ELR (cell line): ENCODE data around the gene DEPDC1.
"Not testable (repeated sequence)": the region's sequence is repeated elsewhere in the genome, so short reads cannot be mapped to it uniquely, and the experiment has no call there.

ENCODE experiments used
- DNase-seq: peaks from one replicate; pipeline ENCODE4 v3.0.0-alpha.2; 2015; ENCODE audit warnings: low read depth

The DEPDC1 gene

DNA sequence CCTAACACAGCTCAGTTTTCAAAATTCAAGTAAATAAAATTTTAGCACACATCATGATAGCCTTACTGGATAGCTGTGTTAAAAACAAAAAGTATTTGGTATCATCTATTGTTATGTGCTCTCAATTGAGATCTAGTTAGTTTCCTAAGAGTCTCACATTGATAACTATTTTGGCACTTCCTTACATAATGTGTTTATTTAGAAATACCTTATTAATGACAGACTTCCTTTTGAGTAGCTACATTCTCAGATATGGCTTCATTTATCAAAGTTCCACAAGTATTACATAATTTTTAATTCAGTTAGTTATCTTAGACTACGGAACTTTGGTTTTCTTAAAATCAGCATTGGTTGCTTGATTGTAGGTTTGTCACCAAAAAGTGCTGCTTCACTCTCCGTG lies 20.3 kb downstream of the DEPDC1 start:
- not testable (repeated sequence) for DNase-seq

DNA sequence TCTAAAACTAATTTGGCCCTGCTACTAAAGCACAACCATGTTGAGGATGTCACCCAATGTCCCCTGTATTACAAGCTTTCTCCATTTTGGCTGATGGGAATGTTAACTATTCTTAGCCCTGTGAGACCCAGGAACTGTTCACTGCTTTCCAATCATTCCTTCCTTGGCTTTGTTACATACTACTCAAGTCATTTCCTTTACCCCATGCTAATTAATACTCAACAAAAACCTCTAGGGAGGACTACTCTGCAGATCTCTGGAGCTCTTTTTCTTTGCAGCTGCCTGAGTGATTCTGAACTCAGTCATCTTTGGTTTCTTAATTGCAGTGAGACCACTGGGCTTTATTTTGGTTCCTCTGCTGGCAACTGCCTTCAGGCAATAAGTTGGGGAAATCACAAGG lies 23.8 kb downstream of the DEPDC1 start:
- DNase-seq, result no peak

DNA sequence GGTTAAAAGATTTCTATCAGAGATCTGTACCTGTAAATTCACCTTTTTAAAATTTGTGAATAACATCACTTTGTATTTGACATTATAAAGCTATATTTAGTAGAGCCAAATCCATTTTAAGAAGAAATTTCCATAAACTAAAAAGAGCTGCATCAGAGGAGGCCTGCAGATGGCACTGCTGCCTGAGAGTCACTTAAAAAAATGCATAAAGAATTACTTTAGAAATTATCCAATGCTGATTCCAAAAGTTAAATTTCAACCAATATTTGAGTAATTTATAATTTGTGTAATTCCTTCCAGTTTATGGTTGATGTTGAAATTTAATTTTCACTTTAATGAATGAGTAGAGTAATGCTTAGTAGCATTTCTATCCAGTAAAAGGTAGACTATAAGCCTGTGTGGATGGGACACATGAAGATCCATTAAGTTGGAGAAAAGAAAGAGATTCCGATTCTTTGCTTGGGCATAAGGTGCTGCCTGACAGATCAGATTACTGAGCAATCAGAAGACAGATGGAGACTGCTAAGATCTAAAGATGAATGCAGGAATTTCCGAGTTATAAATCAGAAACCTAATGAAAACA lies 26.4 kb downstream of the DEPDC1 start:
- DNase-seq, result peak; percentile 53

DNA sequence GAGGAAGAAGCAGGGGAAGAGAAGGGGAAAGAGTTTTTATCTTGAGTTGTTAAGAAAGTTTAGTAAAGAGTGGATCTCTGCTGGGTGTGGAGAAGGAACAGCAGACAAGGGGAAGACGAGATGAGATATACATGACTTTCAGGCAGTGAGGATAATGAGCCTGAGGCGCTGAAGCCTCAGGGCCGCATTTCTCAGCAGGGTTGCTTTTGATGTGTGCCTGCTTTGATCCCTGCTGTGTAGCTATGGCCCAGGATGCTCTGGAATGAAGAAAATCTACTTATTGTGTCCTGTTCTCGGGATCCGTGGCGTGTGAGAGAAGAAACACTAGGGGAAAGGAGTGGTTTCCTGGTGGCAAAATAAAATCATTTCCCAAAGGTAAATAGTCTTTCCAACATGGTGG lies 32.0 kb downstream of the DEPDC1 start:
- no peak for DNase-seq

DNA sequence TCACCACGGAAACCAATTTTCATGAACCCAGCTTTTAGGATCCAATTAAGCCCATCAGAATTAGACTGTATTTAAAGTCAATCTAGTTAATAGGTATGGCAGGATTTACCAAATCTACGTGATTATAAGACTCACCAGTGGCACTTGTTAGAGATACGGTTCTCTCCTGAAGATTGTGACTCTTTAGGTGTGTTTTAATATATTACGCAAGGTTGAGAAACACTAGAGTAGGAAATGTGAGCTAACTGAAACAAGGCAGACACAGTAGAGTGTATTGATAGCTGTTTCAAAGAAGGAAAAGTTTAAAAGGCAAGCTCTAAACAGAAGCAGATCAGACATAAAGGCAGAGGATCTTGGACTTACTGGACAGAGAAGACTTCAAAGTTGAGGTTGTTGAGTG lies 35.9 kb downstream of the DEPDC1 start:
- no peak for DNase-seq

DNA sequence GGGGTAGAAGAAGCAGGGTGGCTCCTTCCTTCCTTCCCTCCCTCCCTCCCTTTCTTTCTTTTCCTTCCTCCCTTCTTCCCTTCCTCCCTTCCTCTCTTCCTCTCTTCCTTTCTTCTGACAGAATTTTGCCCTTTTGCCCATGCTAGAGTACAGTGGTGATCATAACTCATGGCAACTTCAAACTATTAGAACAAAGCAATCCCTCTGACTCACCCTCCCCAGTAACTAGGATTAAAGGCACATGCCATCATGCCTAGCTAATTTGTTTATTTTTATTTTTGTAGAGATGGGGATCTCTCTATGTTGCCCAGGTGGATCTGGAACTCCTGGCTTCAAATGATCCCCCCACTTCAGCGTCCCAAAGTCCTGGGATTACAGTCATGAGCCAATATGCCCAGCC lies 37.1 kb downstream of the DEPDC1 start:
- peak; percentile 55 for DNase-seq

DNA sequence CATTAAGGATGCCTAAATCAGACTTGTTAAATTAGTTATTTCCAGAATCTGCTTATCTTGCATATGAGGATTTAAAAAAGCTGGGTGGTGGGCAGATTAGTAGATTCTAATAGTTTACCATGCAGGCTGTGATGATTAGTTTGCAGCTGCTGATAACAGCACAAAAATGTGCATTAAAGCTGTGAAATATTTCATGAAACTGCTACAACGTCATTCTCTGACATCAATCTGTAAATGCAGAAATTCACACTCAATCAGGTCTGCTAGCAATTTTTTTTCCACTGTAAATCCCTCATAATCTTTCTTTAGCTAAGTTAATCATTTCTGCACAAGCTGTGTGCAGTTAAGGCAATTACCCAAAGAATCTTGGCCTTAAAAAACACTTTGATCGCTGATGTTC lies 37.8 kb downstream of the DEPDC1 start:
- DNase-seq, result no peak

DNA sequence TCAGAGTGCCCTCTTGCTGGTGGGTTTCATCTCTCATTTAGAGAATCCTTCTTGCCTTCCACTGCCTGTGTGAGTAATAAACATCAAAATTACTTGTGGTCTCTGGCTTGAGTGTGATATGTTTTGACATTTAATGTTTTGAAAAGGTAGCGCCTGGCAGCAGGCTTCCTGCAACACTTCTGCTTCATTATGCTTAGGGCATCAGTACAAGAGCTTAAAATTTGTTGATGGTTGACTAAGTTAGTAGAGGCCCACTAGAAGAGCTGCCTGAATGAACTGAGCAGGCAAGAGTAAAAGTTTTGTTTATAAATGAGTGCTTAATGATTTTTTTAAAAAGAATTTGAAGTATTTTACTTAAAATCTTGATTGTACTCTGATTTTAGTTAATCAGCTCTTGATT lies 40.7 kb downstream of the DEPDC1 start:
- DNase-seq, result no peak

DNA sequence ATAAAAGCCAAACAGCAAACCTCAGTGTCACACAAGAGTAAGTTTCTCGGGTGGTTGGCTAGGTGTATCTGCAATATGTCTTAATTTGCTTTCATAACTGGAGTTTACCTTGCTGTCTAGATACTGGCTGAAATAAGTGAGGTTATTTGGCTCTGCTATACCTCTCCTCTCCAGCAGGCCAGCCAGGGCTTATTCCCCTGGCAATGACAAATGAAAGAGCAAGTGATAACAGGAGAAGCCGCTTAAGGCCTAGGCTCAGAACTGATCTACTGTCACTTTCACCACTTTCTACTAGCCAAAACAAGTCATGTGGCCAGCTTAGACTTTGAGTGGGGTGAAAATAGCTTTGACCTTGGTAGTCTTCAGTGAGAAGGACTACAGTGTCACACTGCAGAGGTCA lies 42.3 kb downstream of the DEPDC1 start:
- peak; percentile 13 for DNase-seq

DNA sequence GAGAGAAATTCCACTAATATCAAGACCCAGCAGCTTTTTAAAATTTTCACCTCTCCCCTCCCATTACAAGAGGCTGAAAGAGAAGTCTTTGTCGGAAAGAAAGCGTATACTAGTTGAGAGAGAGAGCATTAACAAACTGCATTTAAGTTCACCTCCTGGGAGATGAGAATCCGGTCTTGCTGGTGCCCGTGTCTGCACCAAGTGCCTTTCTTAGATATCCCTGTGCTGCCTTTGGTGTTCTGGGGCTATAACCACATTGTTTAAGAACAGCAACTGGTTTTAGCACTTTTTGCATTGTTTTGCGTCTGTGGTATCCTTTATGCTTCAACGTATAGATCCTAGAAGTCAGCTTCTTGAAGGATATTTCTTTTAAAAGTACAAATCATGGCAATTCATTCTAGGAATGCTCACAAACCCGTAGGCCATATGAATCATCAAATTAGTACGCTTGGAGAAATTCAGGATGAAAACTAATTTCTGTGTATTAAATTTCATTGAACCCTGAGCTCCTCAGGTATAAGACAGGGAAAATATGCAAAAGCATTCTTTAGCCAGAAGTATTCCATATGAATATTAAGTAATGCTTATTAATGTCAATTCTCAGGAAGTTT lies 43.7 kb downstream of the DEPDC1 start:
- peak; percentile 65 for DNase-seq

DNA sequence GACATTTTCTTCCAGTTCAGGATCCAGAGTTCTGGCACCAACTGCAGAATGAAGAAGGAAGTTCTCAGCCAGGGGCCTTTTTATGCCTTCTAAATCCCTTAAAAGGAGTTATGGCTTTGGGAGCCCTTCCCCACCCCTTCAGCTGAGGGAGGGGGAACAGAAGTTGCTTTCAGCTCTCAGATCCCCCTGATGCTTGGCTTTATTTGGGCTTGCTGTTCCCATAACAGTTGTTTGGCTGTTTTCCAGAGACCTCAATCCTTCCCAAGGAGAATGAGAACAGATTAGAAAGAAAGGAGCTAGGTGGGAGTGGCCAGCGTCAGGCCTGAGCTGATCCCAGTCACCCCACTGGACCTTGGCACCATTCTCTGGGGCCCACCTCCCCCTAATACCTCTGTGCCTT lies 47.0 kb downstream of the DEPDC1 start, which contains the start of gene RPE65:
Gene RPE65 (minus strand): TSS at position 54 of the 400 bp plus-strand sequence. CDS start 49 bp downstream, at position 5.
- DNase-seq, result no peak

DNA sequence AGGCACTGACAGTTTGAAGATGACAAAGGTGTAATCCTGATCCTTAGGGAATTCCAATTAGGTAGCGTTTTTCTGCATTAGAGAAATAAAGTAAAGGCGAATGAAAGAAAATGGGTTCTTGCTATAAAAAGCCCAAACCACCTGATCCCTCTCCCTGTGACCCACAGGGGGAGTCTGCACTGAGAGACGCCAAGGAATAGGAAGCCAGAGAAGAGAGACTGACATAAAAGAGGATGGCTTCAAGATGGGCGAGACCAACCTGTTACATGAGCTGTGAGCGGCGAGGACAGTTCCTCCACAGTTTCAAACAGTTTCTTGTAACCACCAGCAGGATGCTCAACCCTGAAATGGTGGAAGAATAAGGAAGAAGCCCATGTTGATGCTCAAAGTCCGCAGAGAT lies 48.5 kb downstream of the DEPDC1 start:
- DNase-seq, result peak; percentile 11

DNA sequence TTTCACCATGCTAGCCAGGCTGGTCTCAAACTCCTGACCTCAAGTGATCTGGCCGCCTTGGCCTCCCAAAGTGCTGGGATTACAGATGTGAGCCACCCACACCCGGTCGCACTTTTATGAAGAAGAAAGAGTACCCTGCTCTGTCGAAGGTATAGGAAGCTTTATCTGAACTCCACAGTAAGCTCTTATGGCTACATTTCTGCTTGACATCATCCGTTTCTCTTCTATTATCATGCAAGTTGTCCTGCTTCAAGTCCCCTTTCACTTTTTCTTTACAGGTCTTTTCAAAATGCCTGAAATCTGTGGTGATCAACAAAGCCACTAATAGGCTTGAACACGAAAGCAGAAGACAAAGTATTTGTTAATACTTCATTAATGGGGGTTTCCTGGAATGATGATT lies 51.2 kb downstream of the DEPDC1 start:
- no peak for DNase-seq

DNA sequence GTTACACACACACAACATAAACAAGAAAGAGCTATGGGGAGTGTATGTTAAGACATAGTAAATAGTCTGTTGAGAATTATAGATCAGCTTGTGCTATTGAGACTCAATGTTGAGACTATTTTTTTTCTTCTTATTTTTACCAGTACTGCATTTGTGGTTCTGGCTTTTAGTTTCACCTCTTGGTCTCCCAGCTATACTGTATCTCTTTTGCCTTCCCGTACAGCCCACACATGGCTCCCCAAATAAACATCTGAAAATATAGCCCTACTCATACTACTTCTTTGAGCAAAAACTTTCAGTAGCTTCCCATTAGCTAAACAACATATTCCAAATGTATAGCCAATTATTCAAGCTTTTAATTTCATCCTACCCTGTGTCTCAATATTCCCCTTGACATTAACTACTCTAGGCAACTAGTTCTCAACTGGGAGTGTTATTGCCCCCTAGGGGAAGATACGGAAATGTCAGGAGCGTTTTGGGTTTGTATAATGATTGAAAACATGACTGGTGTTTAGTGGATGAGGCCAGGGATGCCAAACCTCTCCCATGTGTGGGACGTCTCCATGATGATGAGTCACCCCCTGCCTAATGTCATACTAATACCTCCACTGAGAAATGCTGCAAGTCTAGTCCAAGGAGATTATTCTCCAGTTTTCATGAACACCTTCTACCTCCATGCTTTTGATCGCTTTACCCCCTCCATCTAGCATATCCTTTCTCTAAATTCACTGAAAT lies 53.9 kb downstream of the DEPDC1 start:
- DNase-seq, result peak; percentile 79

DNA sequence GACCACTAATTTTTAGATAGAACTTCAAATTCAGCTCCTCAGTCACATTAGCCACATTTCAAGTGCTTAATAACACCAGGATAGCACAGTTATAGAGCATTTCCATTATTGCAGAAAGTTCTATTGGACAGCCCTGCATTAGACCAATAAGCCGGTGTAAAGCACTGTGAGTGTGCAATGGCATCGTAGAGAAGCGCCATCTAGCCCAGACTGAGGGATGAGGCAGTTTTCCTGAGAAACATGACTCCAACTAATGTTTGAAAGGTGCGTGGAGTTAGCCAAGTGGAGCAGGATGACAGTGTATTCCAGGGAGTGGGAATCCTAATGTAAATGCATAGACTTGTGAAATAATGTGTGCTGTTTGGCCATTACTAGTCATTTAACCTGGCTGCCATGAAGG lies 54.9 kb downstream of the DEPDC1 start:
- no peak for DNase-seq

DNA sequence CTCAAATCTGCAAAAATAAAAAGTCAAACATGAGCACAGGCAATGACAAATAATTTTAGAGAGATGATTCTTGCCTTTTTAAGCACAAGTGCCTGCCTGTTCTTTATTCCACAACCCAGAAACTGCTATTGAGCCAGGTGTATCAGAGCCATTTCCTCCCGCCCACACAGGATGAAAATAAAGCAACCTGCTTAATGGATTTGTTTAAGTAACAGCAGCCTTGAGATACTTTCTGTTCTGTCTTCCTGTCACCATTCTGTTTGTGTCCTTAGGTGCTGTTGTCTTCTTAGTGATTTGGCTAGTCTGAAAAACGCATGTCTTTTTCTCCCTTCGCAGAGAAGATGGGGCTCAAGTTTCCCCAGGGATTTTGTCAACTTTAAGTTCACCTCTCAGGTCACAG lies 58.6 kb downstream of the DEPDC1 start:
- DNase-seq, result no peak

DNA sequence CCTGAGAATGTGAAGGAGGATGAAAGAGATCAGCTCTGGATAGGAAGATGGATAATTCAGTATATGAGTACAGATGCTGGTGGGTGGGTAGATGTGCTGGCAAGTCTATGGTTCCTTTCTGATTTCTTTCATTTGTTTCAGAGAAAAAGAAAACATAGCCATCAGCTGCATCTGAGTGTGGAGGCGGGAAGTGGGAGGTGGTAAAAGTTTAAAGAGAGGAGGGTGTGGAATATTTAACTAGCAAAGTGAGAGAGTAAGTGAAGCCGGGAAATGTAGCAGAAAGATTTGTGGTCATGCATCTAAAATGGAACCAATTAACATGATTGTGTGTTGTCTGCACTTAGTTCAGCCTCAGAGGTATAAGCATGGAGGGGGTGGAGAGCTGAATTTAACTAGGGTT lies 63.5 kb downstream of the DEPDC1 start:
- DNase-seq, result no peak

DNA sequence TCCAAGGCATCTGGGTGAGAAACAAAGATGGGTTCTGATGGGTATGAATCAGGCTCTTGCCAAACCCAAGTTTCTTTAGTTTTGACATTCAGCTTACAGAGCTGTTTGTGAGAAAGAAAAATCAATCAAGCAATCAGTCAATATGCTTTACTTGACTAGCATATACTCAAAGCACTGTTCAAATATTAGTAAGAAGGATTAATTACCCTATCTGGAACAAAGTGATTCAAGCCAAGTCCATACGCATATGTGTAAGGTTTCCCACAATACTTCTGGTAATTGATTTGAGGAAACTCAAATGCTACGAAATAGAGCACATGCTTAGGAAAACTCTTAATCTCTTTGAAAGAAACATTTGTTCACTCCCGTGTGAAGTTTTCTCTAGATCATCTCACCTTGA lies 65.8 kb downstream of the DEPDC1 start:
- DNase-seq, result no peak

DNA sequence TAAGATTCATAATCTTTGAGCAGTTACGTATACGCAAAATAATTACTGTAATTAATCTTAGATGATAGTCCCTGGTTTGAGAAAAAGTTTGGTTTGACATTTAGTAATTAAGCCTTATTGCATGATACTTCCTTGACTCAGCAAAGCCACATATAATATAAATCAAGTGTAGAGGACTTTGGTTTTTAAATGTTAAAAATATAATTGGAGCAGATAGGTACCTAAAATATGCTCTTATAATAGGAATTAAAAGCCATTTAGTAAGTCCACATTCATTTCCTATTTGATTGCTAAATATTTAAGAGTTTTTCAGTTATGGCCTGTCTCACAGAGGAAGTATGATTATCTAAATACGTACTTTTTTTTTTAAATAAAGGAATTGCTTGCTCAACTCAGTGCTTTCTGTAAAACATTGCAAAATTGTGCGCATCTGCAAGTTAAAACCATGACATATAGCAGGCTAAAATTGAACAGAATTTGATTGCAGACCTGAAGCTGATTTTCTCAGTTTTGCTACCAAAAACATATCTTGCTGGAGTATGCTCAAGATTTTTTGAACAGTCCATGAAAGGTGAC lies 67.6 kb downstream of the DEPDC1 start:
- DNase-seq, result no peak

DNA sequence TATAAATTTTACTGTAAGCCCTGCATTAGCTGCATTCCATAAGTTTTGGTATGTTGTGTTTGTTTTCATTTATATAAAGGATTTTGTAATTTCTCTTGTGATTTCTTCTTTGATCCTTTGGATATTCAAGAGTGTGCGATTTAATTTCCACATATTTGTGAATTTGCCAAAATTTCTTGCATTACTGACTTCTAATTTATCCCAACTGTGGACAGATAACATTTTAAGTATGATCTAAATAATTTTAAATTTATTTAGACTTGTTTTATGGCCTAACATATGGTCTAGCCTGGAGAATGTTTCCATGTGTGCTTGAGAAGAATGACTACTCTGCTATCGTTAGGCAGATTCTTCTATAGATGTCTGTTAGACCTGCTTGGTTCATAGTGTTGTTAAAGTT lies 70.3 kb downstream of the DEPDC1 start:
- DNase-seq, result no peak
